Endothelial cell of umbilical vein (primary cell): ENCODE data around the gene SLC12A3. TPM values are rescaled to one million over a fixed set of nuclear protein-coding genes. Genes with fewer than 3 reads are reported as not detected.

Source experiments
- BruUV-seq: library from RNA; stranded (reverse); fragments of 400-500 nt; replicated peaks from 2 replicates; lab custom pipeline; 2021; lab: Mats Ljungman, UMichigan
- CTCF ChIA-PET: fragments of 300-600, 350-600 bp; sonication (Branson Sonifier 250); formaldehyde crosslinking; loops from one replicate; lab custom pipeline; 2021; ENCODE audit warnings: antibody characterized with exemption, inconsistent platforms; lab: Charles Lee
- POLR2A ChIA-PET: fragments of 300-600, 350-600 bp; sonication (Branson Sonifier 250); formaldehyde crosslinking; loops from one replicate; lab custom pipeline; 2021; ENCODE audit warnings: antibody characterized with exemption, inconsistent platforms; lab: Charles Lee
- DNase-seq: peaks from one replicate; pipeline ENCODE4 v3.0.0-alpha.2; 2011; ENCODE audit warnings: low read depth, low spot score
- FAIRE-seq: peaks from 2 replicates; lab custom pipeline; 2011; peaks lifted over from hg19 to GRCh38; lab: Jason Lieb, UNC
- H2AFZ ChIP-seq: 2 replicates; pipeline ENCODE4 v1.6.0; 2012; ENCODE audit warnings: low read depth, low read length, control low read depth, inconsistent platforms
- H3K27ac ChIP-seq: 2 replicates; pipeline ENCODE4 v1.5.1; 2011; ENCODE audit warnings: low read depth, mild to moderate bottlenecking, control low read depth, low read length, moderate library complexity; ENCODE audit not compliant: insufficient read depth
- H3K27me3 ChIP-seq, 2 experiments: 2 replicates each; pipeline versions ENCODE4 v1.6.0 to v1.6.1; 2011; ENCODE audit warnings: low read length in 2 of 2, mixed read lengths in 1 of 2; ENCODE audit not compliant: control insufficient read depth in 2 of 2, insufficient read depth in 2 of 2
- H3K36me3 ChIP-seq, 2 experiments: 2 replicates in 1 of 2; 3 replicates in 1 of 2; pipeline ENCODE4 v1.5.1; 2011; ENCODE audit warnings: low read length in 2 of 2, mild to moderate bottlenecking in 1 of 2, moderate library complexity in 1 of 2; ENCODE audit not compliant: control insufficient read depth in 2 of 2, insufficient read depth in 2 of 2; ENCODE audit errors: extremely low read depth in 1 of 2
- H3K4me1 ChIP-seq: 3 replicates; pipeline ENCODE4 v1.5.1; 2011; ENCODE audit warnings: mild to moderate bottlenecking, low read length; ENCODE audit not compliant: control insufficient read depth, insufficient read depth; ENCODE audit errors: extremely low read depth
- H3K4me2 ChIP-seq: 2 replicates; pipeline ENCODE4 v1.6.1; 2011; ENCODE audit warnings: low read length, control low read depth, mixed read lengths; ENCODE audit not compliant: insufficient read depth
- H3K4me3 ChIP-seq, 3 experiments: fragments of 200-600 bp in 1 of 3; sonication (generic), shearing (Covaris generic) in 1 of 3; replicated peaks in 1 of 3; 2 replicates each; pipeline ENCODE4 v1.5.1; 2011 to 2016; ENCODE audit warnings: control low read depth in 3 of 3, low read length in 3 of 3, mild to moderate bottlenecking in 2 of 3, inconsistent platforms in 1 of 3, low read depth in 1 of 3, moderate library complexity in 1 of 3; ENCODE audit not compliant: insufficient read depth in 1 of 3
- H3K79me2 ChIP-seq: 2 replicates; pipeline ENCODE4 v1.6.0; 2012; ENCODE audit warnings: low read length, inconsistent platforms; ENCODE audit not compliant: control insufficient read depth, insufficient read depth
- H3K9ac ChIP-seq: replicated peaks from 2 replicates; pipeline ENCODE3; 2011; ENCODE audit warnings: low read length, control low read depth; ENCODE audit not compliant: insufficient read depth; ENCODE audit errors: extremely low read depth
- H3K9me1 ChIP-seq: replicated peaks from 3 replicates; pipeline ENCODE4 v1.6.0; 2011; ENCODE audit warnings: mild to moderate bottlenecking, low read length; ENCODE audit not compliant: control insufficient read depth, insufficient read depth; ENCODE audit errors: extremely low read depth
- H3K9me3 ChIP-seq: replicated peaks from 2 replicates; pipeline ENCODE4 v1.5.1; 2012; ENCODE audit warnings: low read length, inconsistent platforms; ENCODE audit not compliant: control insufficient read depth, insufficient read depth
- H4K20me1 ChIP-seq: replicated peaks from 2 replicates; pipeline ENCODE3; 2011; ENCODE audit warnings: mild to moderate bottlenecking, low read length; ENCODE audit not compliant: control insufficient read depth, insufficient read depth; ENCODE audit errors: extremely low read depth
- EZH2 ChIP-seq: IDR thresholded peaks from 2 replicates; pipeline ENCODE4 v1.6.1; 2012; ENCODE audit warnings: borderline replicate concordance, low read depth, mild to moderate bottlenecking, moderate library complexity, low read length, inconsistent platforms; ENCODE audit not compliant: severe bottlenecking
- FOS ChIP-seq: IDR thresholded peaks from 2 replicates; pipeline ENCODE4 v1.6.1; 2011; ENCODE audit warnings: mild to moderate bottlenecking, low read length, moderate library complexity, borderline replicate concordance; ENCODE audit not compliant: insufficient read depth
- GATA2 ChIP-seq: IDR thresholded peaks from 2 replicates; pipeline ENCODE4 v1.7.0; 2011; ENCODE audit warnings: low read depth, mild to moderate bottlenecking, moderate library complexity, mixed read lengths, low read length; ENCODE audit not compliant: insufficient read length, insufficient read depth
- JUN ChIP-seq: IDR thresholded peaks from 2 replicates; pipeline ENCODE4 v1.6.1; 2011; ENCODE audit warnings: borderline replicate concordance, low read depth; ENCODE audit not compliant: insufficient read length, insufficient read depth
- MYC ChIP-seq: IDR thresholded peaks from one replicate; pipeline ENCODE4 v1.6.1; 2011; ENCODE audit warnings: mild to moderate bottlenecking, low read depth, low read length
- POLR2A ChIP-seq: IDR thresholded peaks from 2 replicates; pipeline ENCODE4 v1.6.1; 2012; ENCODE audit warnings: low read depth, mild to moderate bottlenecking, control low read depth, low read length
- POLR2AphosphoS5 ChIP-seq: IDR thresholded peaks from 2 replicates; pipeline ENCODE4 v1.6.1; 2012; ENCODE audit warnings: low read depth, mild to moderate bottlenecking, control low read depth, low read length, moderate library complexity; ENCODE audit not compliant: insufficient read depth
- dilution Hi-C: fragments of 300-500 bp; cut with MboI; formaldehyde crosslinking; loops from one replicate; pipeline ENCODE4 v1.15.0; 2019; ENCODE audit warnings: low sequenced_read_pairs; ENCODE audit not compliant: extremely low pct_ligation_motif_present
- intact Hi-C: fragments of 100-400 bp; cut with micrococcal nuclease; formaldehyde crosslinking; loops from one replicate; pipeline ENCODE4 v1.10.0; 2022
- polyA plus RNA-seq, 4 experiments: library from polyadenylated mRNA; depleted of rRNA in 3 of 4; stranded (reverse) in 3 of 4; unstranded in 1 of 4; fragments of >200 nt; gene quantifications; 2 replicates each; pipeline versions ENCODE4 v1.2.1 to v1.2.3, GENCODE V29; 2011 to 2012; ENCODE audit warnings: missing spikeins in 1 of 4
- total RNA-seq: library from RNA; stranded (reverse); gene quantifications from 2 replicates; pipeline ENCODE4 v1.2.3, GENCODE V29; 2021
- TF ChIP-seq, protein P1 (sequence below): IDR thresholded peaks from 2 replicates; pipeline ENCODE4 v1.6.1; 2011; ENCODE audit not compliant: insufficient read depth, insufficient read length
- TF ChIP-seq, protein P2 (sequence below), 2 donors: IDR thresholded peaks; 1 replicate in 1 of 2; 2 replicates in 1 of 2; pipeline ENCODE4 v1.5.1; 2011; ENCODE audit warnings: low read length in 2 of 2, mild to moderate bottlenecking in 2 of 2, moderate library complexity in 2 of 2, control low read depth in 1 of 2, inconsistent platforms in 1 of 2, low read depth in 1 of 2; ENCODE audit not compliant: insufficient read depth in 1 of 2; ENCODE audit errors: extremely low read depth in 1 of 2

The SLC12A3 gene
- total and polyA plus RNA-seq, 2 donors (not counting 3 experiments of a cell fraction or from before 2014, with no cell fraction given), result not detected

DNA sequence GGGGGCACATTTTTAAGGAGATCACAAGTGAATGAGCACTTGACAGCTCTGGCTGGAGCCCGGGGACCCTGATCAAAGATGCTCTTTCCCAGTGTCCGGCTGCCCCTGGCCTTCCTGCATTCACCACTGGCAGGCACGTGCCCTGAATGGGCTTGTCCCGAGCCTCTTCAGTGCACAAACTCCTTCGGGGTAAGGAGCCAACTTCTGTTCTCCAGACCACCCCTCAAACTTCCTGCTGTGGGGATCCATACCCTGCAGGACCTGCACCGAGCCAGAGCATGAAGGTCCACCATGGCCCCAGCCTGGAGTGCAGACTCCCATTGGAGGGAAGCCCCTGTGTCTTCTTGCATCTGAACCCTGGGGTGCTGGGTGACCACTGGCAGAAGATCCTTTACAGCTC is 9.8 kb upstream of the SLC12A3 start:
- no peak for FAIRE-seq
- Histone ChIP-seq H3K9me3 (no peaks in the 10 kb centered on the region), H3K4me2 (no peak overlapping the region), H4K20me1 (no peaks in the 10 kb centered on the region), H3K79me2 (no peaks in the 10 kb centered on the region), H3K9me1 (no peaks in the 10 kb centered on the region), H2AFZ (no peak overlapping the region), H3K4me3 (no peak overlapping the region), H3K27ac (no peak overlapping the region), H3K27me3 (no peaks in the 10 kb centered on the region), H3K36me3 (no peaks in the 10 kb centered on the region), H3K9ac (no peak overlapping the region), H3K4me1 (peaks cover 8% of the 10 kb centered on the region)
- ChIA-PET POLR2A (no interaction called here), CTCF (interaction anchor here (0.9 to 14.8 kb wide), 2 partner anchors 14 to 59 kb away, joined by 3 to 231 read pairs; no protein-coding TSS in a partner anchor)
- intact Hi-C loops (no loop called here), dilution Hi-C loops (no loop called here)
- TF ChIP-seq POLR2A, result no peak
- no peak for TF ChIP-seq JUN
- no peak for TF ChIP-seq GATA2
- DNase-seq, result no peak
- BruUV-seq, result no TSS peak

DNA sequence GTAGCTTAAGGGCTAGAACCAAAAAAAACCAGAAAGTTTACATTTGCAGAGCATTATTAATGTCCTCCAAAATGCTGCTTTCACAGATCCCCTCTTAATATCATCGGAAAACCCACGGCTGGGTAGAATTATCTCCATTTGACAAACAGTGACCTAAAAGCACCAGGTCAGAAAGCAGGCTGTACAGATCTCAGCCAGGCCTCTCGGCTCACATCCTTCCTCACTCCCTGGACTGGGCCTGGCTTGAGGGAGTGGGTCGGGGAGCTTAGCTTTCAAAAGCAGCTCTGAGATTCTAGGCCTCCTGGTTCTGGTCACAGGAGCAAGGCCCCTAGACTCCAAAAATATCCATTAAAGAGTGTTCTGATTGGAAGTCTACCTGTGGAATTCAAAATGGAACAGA is 9.1 kb upstream of the SLC12A3 start:
- no peaks in the 10 kb centered on the region for H3K9me3 ChIP-seq
- H3K4me2 ChIP-seq, result no peak overlapping the region
- H3K4me3 ChIP-seq, result no peak overlapping the region
- no TSS peak for BruUV-seq
- intact Hi-C loops, result no loop called here
- CTCF ChIA-PET, result interaction anchor here (0.7 to 14.8 kb wide), 4 partner anchors 9 to 60 kb away, joined by 3 to 231 read pairs (median 3); no protein-coding TSS in a partner anchor
- dilution Hi-C loops, result no loop called here
- POLR2A ChIA-PET, result no interaction called here
- DNase-seq, result peak; percentile 60
- TF ChIP-seq POLR2A, result no peak
- TF ChIP-seq, protein P1, sequence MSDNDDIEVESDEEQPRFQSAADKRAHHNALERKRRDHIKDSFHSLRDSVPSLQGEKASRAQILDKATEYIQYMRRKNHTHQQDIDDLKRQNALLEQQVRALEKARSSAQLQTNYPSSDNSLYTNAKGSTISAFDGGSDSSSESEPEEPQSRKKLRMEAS, result no peak
- TF ChIP-seq GATA2, result no peak
- TF ChIP-seq JUN, result no peak
- no peak for TF ChIP-seq POLR2AphosphoS5
- no peak for TF ChIP-seq FOS
- no peak for TF ChIP-seq EZH2
- TF ChIP-seq, protein P2, sequence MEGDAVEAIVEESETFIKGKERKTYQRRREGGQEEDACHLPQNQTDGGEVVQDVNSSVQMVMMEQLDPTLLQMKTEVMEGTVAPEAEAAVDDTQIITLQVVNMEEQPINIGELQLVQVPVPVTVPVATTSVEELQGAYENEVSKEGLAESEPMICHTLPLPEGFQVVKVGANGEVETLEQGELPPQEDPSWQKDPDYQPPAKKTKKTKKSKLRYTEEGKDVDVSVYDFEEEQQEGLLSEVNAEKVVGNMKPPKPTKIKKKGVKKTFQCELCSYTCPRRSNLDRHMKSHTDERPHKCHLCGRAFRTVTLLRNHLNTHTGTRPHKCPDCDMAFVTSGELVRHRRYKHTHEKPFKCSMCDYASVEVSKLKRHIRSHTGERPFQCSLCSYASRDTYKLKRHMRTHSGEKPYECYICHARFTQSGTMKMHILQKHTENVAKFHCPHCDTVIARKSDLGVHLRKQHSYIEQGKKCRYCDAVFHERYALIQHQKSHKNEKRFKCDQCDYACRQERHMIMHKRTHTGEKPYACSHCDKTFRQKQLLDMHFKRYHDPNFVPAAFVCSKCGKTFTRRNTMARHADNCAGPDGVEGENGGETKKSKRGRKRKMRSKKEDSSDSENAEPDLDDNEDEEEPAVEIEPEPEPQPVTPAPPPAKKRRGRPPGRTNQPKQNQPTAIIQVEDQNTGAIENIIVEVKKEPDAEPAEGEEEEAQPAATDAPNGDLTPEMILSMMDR (IDR thresholded peaks at IDR 0.05; ENCODE audit: extremely low read depth in 1 of 2, insufficient read depth in 1 of 2, low read depth in 1 of 2, low read length in 2 of 2), result no peak
- TF ChIP-seq MYC, result no peak
- no peak overlapping the region for H3K27ac ChIP-seq
- no peak for FAIRE-seq
- H3K9me1 ChIP-seq, result no peaks in the 10 kb centered on the region
- peak overlapping the region; percentile 40 for H2AFZ ChIP-seq
- H3K27me3 ChIP-seq, result no peaks in the 10 kb centered on the region
- no peak overlapping the region for H3K9ac ChIP-seq
- H4K20me1 ChIP-seq, result no peaks in the 10 kb centered on the region
- no peaks in the 10 kb centered on the region for H3K36me3 ChIP-seq
- no peaks in the 10 kb centered on the region for H3K79me2 ChIP-seq
- H3K4me1 ChIP-seq, result peaks cover 2% of the 10 kb centered on the region
